Subcutaneous adipose tissue (tissue), 4 donors: ENCODE results near the gene ACOX3. TPM values are rescaled to one million over a fixed set of nuclear protein-coding genes. Genes with fewer than 3 reads are reported as not detected.

Source experiments
- total RNA-seq, 4 donors: library from RNA; depleted of rRNA; stranded (reverse); fragments of >200 nt; gene quantifications; one replicate each; pipeline ENCODE4 v1.1.0, GENCODE V29; 2016
- TF ChIP-seq, protein P1 (sequence below): fragments of 450-650 bp; IDR thresholded peaks from one replicate; pipeline ENCODE4 v1.5.1; 2016; ENCODE audit warnings: low read depth, mild to moderate bottlenecking, control low read depth, antibody characterized with exemption, moderate library complexity

ACOX3 gene
- total RNA-seq, 4 donors from 2014 or later = 12.2 to 33.7 (median 17.3) TPM

DNA sequence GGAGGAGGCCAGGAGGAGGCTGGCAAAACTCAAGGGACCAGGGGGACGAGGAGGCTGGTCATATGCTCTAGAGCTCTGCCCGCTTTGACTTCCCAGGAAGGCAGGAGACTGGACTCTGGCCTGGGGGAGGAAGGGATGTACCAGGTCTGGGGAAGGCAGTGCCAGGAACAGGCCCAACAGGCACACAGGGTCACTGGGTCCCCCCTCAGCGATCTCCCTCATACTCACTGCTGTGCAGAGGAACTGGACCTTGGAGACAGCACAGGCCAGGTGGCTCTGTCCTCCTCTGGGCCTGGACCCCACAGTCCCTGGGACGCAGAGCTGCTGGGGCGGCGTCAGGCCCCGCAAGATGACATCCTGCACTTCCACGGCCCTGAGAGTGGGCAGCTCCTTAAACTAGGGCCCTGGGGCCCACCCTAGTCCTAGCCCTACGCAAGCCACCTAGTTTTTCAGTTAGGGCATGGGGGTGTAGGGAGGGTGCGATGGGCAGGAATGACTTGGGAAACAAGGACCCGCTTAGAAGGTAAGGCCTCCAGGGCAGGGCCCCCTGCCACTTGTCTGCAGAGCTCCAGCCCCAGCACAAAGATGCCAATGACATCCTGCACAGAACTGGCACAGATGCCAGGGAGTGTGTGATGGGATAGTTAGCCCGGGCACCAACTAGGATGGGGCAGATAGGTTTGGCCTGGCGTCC, 111.5 kb downstream of the ACOX3 start:
- TF ChIP-seq, protein P1, sequence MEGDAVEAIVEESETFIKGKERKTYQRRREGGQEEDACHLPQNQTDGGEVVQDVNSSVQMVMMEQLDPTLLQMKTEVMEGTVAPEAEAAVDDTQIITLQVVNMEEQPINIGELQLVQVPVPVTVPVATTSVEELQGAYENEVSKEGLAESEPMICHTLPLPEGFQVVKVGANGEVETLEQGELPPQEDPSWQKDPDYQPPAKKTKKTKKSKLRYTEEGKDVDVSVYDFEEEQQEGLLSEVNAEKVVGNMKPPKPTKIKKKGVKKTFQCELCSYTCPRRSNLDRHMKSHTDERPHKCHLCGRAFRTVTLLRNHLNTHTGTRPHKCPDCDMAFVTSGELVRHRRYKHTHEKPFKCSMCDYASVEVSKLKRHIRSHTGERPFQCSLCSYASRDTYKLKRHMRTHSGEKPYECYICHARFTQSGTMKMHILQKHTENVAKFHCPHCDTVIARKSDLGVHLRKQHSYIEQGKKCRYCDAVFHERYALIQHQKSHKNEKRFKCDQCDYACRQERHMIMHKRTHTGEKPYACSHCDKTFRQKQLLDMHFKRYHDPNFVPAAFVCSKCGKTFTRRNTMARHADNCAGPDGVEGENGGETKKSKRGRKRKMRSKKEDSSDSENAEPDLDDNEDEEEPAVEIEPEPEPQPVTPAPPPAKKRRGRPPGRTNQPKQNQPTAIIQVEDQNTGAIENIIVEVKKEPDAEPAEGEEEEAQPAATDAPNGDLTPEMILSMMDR = no peak

DNA sequence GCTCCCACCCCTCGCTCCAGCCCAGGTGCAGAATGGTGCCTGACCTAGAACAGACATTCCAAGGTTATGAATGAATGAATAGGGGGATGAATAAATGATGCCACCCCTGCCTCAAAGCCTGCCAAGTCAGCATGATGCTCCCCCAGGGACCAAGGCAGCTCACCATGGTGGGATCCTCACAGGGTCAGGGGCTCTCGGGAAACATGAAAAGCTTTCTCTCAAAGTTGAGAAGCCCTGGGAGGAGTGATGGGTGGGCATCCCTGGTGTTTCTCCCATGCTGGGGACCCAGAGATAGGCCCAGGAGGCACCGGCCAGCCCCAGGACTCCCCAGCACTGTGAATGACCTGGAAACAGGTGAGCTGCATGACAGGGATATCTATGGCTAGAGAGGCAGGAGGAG, 112.1 kb downstream of the ACOX3 start:
- TF ChIP-seq, protein P1 = no peak

DNA sequence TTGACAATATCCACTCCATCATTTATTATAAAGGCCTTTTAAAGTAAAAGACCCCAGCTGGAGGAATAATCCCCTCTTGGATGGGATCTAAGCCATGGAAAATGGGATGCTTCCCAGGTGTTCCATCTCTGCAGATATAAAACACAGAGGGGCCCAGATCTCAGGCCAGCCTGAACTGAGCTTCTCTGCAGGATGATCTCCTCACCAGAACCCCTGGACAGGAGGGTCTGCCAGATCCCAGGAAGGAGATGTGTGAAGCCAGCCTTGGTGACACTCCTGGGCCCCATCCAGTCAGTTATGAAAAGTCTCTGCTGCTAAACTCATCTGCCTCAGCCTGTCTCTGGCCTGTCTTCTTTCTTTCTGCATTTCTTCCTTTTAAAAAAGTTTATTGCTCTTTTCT, 114.3 kb downstream of the ACOX3 start:
- TF ChIP-seq, protein P1 = no peak

DNA sequence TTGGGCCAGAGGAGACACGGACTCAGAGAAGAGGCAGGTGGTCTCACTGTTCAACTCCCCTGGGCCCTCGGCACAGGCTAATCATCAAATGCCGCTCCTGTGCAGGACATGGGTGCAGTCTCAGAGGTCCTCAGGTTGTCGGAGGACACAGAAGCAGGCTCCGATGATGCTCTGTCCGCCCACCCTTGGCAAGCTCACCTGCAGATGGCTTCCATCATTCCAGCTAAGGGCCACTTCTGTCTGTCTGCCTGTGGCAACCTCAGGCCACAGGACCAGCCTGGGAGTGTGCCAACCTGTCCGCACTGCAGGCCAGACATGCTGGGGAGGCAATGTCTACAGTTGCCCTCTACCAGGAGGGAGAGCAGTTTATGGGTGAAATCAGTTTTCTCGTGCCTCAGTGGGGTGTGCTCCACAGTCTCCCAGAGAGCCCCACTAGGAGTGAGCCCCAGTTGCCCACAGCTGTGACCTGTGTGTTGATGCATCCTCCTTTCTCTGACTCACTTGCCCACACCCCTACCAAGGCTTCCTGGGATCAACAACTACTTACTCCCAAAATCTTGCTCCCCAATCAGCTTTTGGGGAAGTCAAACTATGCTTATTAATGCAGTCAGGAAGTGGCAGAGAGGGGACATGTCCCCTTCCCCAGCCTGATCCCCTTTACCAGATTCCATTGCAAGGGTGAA, 115.1 kb downstream of the ACOX3 start:
- TF ChIP-seq, protein P1 = no peak

DNA sequence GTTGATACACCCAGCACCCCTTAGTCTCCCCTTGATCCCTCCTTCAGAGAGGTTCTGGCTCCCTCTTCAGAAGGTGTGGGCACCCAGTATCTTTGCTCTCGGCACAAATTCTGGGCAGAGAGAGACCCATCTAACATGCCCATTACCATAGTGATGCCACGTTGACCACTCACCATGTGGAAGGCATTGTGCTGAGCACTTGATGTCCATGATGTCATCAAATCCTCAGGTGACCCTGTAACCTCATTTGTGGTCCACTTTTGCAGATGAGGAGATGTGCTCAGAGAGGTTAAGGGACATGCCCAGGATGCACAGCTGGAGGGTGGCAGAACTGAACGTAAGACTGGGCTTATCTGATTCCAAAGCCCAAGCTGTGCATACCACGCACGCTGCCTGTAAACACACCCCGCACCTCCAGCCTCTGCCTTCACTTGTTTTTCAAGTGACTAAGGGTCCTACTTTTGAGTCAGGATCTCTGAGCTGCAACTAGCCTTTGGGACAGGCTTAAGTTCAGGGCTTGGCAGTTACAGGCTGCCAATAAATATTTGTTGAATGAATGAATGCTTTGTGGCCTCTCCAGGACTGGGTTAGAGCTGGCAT, 115.8 kb downstream of the ACOX3 start:
- TF ChIP-seq, protein P1 = no peak

DNA sequence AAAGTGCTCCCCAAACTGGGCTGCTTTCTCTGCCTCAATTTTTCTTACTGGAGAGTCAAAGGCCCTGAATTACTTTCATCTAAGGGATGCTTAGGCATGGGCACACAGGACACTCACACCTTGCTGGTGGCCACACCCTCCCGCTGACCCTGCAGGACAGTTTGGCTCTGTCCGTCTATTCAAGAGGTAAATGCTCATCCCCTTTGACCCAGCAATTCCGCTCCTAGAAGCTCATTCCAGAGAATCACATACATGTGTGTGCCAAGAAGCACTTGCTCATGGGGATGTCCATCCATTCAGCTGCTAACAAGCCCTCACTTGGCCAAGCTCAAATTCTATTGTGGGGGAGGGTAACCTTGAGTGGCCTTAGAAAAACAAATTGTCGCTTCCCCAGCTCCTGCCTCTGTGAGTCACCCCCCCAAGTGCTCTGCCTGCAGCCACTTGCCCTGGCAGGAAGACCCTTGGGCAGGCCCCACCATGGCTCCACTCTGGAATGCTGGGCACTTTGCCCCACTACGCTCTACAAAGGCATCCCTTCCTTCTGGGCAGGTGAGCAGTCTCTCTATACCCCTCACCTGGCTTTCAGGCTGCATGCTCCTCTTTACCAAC, 116.5 kb downstream of the ACOX3 start:
- TF ChIP-seq, protein P1 = no peak
